ENCODE measurements around the gene GLI2.

DNA sequence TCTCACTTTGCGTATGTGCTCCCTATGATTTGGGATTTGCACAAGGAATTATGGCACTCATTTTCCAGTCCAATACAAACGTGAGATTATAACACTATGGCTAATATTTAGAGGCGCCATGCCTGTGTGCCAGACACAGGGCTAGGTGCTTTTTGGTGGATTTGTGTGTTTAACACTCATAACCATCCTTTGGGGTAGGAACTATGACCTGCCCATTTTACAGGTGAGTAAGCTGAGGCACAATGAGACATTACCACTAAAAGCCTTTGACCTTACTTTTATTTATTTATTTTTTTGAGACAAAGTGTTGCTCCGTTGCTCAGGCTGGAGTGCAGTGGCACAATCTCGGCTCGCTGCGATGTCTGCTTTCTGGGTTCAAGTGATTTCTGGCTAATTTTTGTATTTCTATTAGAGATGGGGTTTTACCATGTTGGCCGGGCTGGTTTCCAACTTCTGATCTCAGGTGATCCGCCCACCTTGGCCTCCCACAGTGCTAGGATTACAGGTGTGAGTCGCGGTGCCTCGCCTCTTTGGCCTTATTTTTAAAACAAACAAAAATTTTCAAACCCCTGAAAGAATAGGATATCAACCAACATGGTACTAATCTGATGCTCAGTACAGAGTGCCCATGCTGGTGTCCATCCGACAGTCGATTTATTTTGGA, 26.6 kb upstream of the GLI2 start:
- TF ChIP-seq EZH2 (IDR thresholded peaks at IDR 0.05; ENCODE audit: low read length, unreplicated experiment) = no peak
- TF ChIP-seq, protein P1, sequence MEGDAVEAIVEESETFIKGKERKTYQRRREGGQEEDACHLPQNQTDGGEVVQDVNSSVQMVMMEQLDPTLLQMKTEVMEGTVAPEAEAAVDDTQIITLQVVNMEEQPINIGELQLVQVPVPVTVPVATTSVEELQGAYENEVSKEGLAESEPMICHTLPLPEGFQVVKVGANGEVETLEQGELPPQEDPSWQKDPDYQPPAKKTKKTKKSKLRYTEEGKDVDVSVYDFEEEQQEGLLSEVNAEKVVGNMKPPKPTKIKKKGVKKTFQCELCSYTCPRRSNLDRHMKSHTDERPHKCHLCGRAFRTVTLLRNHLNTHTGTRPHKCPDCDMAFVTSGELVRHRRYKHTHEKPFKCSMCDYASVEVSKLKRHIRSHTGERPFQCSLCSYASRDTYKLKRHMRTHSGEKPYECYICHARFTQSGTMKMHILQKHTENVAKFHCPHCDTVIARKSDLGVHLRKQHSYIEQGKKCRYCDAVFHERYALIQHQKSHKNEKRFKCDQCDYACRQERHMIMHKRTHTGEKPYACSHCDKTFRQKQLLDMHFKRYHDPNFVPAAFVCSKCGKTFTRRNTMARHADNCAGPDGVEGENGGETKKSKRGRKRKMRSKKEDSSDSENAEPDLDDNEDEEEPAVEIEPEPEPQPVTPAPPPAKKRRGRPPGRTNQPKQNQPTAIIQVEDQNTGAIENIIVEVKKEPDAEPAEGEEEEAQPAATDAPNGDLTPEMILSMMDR (conservative IDR thresholded peaks at IDR 0.05; ENCODE audit: low read depth, low read length) = no peak
- no peak for TF ChIP-seq EZH2phosphoT487 (IDR thresholded peaks at IDR 0.05; ENCODE audit: borderline replicate concordance, low read length)

All from PC-3 (cell line).